ENCODE data around the gene TIGD6.

DNA sequence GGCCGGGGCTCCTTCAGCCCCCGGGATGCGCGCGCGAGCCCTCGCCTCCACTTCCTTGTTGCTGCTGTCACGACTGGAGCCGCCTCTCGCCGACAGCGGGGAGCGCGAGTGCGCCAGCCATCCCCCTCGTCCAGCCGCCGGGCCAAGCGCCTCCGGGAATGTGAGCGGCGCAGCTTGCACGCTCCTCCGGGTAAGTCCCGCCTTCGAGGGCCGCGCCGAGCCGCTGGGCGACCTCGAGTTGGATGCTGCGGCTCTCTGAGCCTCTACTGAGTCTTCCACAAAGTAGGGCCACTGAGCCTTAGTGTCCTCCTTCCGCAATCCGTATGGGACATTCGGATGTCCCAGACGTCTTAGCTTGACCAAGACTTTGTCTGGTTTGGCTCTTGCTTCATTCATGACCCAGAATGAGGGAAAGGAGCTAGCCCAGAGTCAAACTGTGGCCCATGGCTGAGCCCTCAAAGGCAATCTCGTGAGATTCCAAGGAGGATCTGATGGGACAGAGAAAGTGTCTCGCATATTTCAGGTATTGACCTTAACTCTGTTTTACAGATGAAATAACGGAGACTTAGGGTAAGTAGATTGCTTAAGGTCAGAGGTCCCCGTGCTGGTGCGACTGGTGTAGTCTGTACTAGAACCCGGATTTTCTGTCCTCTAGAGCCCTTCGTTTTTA is 671 bp upstream of the TIGD6 start:
- TF ChIP-seq, protein P1, sequence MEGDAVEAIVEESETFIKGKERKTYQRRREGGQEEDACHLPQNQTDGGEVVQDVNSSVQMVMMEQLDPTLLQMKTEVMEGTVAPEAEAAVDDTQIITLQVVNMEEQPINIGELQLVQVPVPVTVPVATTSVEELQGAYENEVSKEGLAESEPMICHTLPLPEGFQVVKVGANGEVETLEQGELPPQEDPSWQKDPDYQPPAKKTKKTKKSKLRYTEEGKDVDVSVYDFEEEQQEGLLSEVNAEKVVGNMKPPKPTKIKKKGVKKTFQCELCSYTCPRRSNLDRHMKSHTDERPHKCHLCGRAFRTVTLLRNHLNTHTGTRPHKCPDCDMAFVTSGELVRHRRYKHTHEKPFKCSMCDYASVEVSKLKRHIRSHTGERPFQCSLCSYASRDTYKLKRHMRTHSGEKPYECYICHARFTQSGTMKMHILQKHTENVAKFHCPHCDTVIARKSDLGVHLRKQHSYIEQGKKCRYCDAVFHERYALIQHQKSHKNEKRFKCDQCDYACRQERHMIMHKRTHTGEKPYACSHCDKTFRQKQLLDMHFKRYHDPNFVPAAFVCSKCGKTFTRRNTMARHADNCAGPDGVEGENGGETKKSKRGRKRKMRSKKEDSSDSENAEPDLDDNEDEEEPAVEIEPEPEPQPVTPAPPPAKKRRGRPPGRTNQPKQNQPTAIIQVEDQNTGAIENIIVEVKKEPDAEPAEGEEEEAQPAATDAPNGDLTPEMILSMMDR (IDR thresholded peaks at IDR 0.05), result no peak
- TF ChIP-seq POLR2A (IDR thresholded peaks at IDR 0.05), result no peak

Measured in thyroid gland (tissue), 4 donors.